Measurements from ENCODE around the gene PLA2R1. TPM values are rescaled to one million over a fixed set of nuclear protein-coding genes. Genes with fewer than 3 reads are reported as not detected.

The PLA2R1 gene
- total and polyA plus RNA-seq, 2 of the 4 experiments (the other 2 are of a cell fraction), result 0.43 to 0.54 TPM

- Histone ChIP-seq H2BK5ac (ENCODE audit: low read depth, low read length, poor library complexity, severe bottlenecking) (no peak overlapping the region), H3K4me2 (ENCODE audit: low read depth, low read length) (no peak overlapping the region), H3K14ac (replicated peaks; ENCODE audit: low read depth, low read length) (no peak overlapping the region), H4K8ac (ENCODE audit: low read depth in 2 of 2, low read length in 2 of 2) (no peak overlapping the region), H3K56ac (ENCODE audit: extremely low read depth, insufficient read depth, low read length) (no peak overlapping the region), H3K9me3 (ENCODE audit: control insufficient read depth, insufficient read depth, low read length) (peaks cover 4% of the 10 kb centered on the region; the same call in 1 of the 2 replicates), H2AK9ac (replicated peaks; ENCODE audit: low read depth, low read length, poor library complexity) (no peak overlapping the region), H3K18ac (ENCODE audit: low read depth, low read length) (no peak overlapping the region), H2BK120ac (ENCODE audit: low read depth, low read length) (no peak overlapping the region), H2AK5ac (ENCODE audit: low read depth, low read length) (no peak overlapping the region), H2BK15ac (ENCODE audit: low read depth, low read length) (no peak overlapping the region), H2BK20ac (ENCODE audit: low read depth, low read length) (no peak overlapping the region), H3K4me3 (ENCODE audit: insufficient read depth, low read depth, low read length) (no peak overlapping the region), H2AFZ (replicated peaks; ENCODE audit: low read length, poor library complexity) (no peak overlapping the region), H3K79me1 (ENCODE audit: low read depth in 1 of 2, low read length in 2 of 2) (no peaks in the 10 kb centered on the region), H3K36me3 (ENCODE audit: control insufficient read depth, insufficient read depth, low read length) (no peaks in the 10 kb centered on the region), H3K9ac (ENCODE audit: low read depth, low read length) (no peak overlapping the region), H3K4ac (ENCODE audit: low read depth, low read length) (no peak overlapping the region), H3K9me1 (ENCODE audit: insufficient read depth, low read length) (no peaks in the 10 kb centered on the region), H3K27me3 (ENCODE audit: control insufficient read depth, insufficient read depth, low read length) (peaks cover 49% of the 10 kb centered on the region), H4K5ac (ENCODE audit: low read depth, low read length) (no peak overlapping the region), H3K23ac (ENCODE audit: low read depth, low read length) (no peak overlapping the region), H3K4me1 (ENCODE audit: control insufficient read depth, insufficient read depth, low read length) (no peaks in the 10 kb centered on the region), H4K20me1 (ENCODE audit: insufficient read depth, low read length) (no peaks in the 10 kb centered on the region), H3K27ac (ENCODE audit: insufficient read depth, low read length) (no peak overlapping the region), H4K91ac (ENCODE audit: insufficient read depth, low read depth, low read length) (no peak overlapping the region)
- ChIA-PET CTCF (no interaction called here), POLR2A (ENCODE audit: unreplicated experiment) (no interaction called here)
- intact Hi-C loops (cut with micrococcal nuclease), result no loop called here
- ATAC-seq (ENCODE audit: low read depth) (no peak), DNase-seq (no peak)
- in situ Hi-C loops (cut with MboI; ENCODE audit: low sequenced_read_pairs), result no loop called here
- TF ChIP-seq CEBPB (IDR thresholded peaks at IDR 0.05; ENCODE audit: low read depth, low read length) (no peak), NFE2L2 (IDR thresholded peaks at IDR 0.05; ENCODE audit: low read depth, low read length) (no peak), POLR2A (IDR thresholded peaks at IDR 0.05; ENCODE audit: low read depth, low read length) (no peak), FOS (IDR thresholded peaks at IDR 0.05; ENCODE audit: low read depth, low read length) (no peak), RFX5 (IDR thresholded peaks at IDR 0.05; ENCODE audit: low read depth, low read length) (no peak), MXI1 (IDR thresholded peaks at IDR 0.05; ENCODE audit: borderline replicate concordance, low read depth, low read length) (no peak), RAD21 (IDR thresholded peaks at IDR 0.05; ENCODE audit: low read length) (no peak), SMC3 (IDR thresholded peaks at IDR 0.05; ENCODE audit: low read depth, low read length) (no peak), BHLHE40 (IDR thresholded peaks at IDR 0.05; ENCODE audit: low read depth, low read length) (no peak)
- TF ChIP-seq, protein P1, sequence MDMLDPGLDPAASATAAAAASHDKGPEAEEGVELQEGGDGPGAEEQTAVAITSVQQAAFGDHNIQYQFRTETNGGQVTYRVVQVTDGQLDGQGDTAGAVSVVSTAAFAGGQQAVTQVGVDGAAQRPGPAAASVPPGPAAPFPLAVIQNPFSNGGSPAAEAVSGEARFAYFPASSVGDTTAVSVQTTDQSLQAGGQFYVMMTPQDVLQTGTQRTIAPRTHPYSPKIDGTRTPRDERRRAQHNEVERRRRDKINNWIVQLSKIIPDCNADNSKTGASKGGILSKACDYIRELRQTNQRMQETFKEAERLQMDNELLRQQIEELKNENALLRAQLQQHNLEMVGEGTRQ (IDR thresholded peaks at IDR 0.05; ENCODE audit: low read depth, low read length), result no peak
- TF ChIP-seq, protein P2, sequence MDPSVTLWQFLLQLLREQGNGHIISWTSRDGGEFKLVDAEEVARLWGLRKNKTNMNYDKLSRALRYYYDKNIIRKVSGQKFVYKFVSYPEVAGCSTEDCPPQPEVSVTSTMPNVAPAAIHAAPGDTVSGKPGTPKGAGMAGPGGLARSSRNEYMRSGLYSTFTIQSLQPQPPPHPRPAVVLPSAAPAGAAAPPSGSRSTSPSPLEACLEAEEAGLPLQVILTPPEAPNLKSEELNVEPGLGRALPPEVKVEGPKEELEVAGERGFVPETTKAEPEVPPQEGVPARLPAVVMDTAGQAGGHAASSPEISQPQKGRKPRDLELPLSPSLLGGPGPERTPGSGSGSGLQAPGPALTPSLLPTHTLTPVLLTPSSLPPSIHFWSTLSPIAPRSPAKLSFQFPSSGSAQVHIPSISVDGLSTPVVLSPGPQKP (IDR thresholded peaks at IDR 0.05; ENCODE audit: borderline replicate concordance, low read depth, low read length), result no peak
- no TSS peak for BruUV-seq (replicated peaks)
- no CpG with 5 or more reads among the region's 6 CpGs for WGBS, 2 experiments (ENCODE audit: extremely low coverage in 2 of 2, insufficient read length in 1 of 2)
- dilution Hi-C loops (cut with HindIII; ENCODE audit: low sequenced_read_pairs, unreplicated experiment), result no loop called here
Observed at GRCh38 chr2:159902722-159903121, 159.7 kb downstream of the PLA2R1 start.
